GM19023 (cell line): Measurements from ENCODE around the gene ZNF616.

Experiments used
- ATAC-seq: cut with Tn5 transposase; IDR thresholded peaks from one replicate; pipeline ENCODE4 v1.9.1; 2021; ENCODE audit warnings: mild to moderate bottlenecking, moderate library complexity; ENCODE audit not compliant: unreplicated experiment

ZNF616 gene

DNA sequence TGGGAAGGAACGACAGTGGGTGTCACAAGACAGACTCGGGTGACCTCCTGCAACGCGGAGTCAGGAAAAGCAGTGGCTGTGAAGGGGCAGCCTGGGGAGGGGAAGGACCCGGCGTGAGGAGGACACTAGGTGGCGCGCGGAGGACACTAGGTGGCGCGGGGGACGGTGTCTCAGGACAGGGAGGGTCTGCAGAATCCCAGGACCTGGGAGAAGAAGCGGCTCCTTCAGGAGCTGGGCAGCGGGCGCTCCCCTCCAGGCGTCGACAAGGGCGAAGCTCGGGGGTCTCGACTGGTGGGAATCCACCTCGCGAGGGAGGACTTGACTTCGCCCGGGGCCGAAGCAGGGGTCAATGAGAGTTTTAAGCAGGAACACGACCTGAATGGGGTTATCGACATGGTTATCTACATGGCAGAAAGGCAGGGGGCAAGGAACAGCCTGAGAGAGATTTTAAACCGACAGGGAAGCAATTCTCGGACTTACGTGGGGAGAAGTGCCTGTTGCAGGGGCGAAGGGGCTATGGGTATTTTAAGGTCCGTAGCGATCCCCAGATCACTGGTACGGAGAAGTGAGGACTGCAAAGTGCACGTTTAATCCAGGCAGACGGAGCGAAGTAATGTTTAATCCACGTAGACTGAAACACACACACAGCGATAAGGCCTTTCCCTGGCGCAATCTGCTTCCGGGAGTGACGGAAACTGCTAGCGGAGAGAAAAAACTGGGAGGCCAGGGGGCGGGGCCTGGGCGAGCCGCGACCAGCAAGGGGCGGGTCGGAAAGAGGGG is at the start of gene ZNF616:
ZNF616 (minus strand) TSS at position 687 of the 780 bp plus-strand sequence. CDS start 9,426 bp downstream, outside the sequence.
- peak; percentile 61 for ATAC-seq

- peak; percentile 1 for ATAC-seq
These were observed 49.3 kb upstream of the ZNF616 start for GRCh38 chr19:52188822-52189734.

- ATAC-seq = no peak
These were observed 47.7 kb upstream of the ZNF616 start for GRCh38 chr19:52187407-52187806.

- no peak for ATAC-seq
These were observed 36.8 kb upstream of the ZNF616 start for GRCh38 chr19:52176574-52176973.

DNA sequence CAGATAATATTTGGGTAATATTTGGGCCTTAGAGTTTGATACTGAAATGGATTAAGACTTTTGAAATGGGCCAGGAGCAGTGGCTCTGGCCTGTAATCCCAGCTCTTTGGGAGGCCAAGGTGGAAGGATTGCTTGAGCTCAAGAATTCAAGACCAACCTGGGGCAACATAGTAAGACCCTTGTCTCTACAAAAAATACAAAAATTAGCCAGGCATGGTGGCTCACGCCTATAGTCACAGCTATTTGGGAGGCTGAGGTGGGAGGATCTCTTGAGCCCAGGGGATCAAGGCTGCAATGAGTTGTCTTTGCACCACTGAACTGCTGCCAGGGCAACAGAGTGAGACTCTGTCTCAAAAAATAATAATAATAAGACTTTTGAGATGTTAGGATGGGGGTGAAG is 32.6 kb upstream of the ZNF616 start:
- no peak for ATAC-seq

DNA sequence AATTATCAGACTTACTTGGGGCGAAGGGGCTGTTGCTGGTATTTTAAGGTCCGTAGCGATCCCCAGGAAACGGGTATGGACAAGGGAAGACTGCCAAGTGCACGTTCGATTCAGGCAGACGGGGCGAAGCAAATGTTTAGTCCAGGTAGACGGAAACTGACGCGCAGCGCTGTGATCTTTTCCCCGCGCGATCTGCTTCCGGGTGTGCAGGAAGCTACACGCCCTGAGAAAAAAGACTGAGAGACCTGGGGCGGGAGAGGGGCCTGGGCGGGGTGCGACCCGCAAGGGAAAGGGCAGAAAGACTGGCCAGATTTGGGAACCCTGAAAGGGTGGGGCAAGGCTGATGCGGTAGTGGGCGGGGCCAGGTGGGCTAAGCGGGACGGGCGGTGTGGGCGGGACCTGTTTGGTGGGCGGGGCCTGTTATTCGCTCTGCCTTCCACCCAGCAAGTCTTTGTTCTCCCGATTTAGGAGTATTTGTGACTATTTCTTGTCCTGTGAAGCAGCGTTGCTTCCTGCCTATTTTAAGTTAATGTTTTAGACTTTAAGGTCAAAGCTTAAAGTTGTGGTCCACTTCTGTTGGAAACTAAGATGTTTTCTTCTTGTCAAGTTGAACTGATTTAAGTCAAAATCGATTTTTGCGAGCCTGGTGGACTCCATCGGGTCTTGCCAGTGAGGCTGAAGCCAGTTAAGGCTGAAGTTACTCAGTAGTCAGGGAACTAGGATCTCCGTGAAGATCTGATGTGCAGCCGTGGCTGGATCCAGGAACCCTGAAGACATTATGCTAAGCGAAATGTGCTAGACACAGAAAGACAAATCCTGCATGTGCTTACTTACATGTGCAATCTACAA is 31.8 kb upstream of the ZNF616 start, which contains the start of gene ZNF836:
ZNF836 (minus strand) TSS at position 301 of the 849 bp plus-strand sequence. CDS start 3,549 bp downstream, outside the sequence.
- ATAC-seq = peak; percentile 72

DNA sequence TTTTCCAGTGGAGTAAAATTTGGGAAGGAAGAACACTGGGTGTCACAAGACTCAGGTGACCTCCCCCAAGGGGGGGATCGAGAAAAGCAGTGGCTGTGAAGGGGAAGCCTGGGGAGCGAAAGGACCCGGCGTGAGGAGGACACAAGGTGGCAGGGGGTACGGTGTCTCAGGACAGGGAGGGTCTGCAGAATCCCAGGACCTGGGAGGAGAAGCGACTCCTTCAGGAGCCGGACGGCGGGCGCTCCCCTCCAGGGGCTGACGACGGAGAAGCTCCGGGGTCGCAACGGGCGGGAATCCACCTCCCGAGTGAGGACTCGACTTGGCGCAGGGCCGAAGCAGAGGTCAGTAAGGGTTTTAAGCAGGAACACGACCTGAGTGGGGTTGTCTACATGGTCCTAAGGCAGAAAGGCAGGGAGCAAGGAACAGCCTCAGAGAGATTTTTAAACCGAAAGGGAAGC is 31.2 kb upstream of the ZNF616 start:
- peak; percentile 42 for ATAC-seq

GRCh38 chr19:52170304-52170703 is 30.6 kb upstream of the ZNF616 start:
- no peak for ATAC-seq

- no peak for ATAC-seq
These were observed 16.0 kb upstream of the ZNF616 start for GRCh38 chr19:52155596-52156359.

DNA sequence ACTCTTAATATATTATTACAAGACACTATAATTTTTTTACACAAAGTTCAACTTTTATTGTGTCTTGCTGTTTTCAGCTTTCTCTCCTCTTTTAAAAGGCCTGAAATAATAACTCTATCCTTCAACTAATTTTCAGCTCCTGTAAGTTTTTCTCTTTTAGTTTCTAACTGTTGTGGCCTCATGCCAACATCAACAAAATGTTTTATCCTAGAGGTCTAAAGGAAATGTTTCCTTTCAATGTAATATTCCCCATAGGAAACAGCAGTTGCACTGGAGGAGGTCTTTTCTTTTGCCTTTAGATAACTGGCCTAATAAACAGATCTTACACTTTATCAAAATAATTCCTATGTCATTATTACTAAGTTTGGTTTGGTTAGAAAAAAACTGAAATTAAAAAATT is 8.5 kb upstream of the ZNF616 start:
- ATAC-seq = no peak

GRCh38 chr19:52142001-52142595 is 2.4 kb upstream of the ZNF616 start:
- ATAC-seq = no peak

- no peak for ATAC-seq
These were observed 1.5 kb upstream of the ZNF616 start for GRCh38 chr19:52141203-52141602.

DNA sequence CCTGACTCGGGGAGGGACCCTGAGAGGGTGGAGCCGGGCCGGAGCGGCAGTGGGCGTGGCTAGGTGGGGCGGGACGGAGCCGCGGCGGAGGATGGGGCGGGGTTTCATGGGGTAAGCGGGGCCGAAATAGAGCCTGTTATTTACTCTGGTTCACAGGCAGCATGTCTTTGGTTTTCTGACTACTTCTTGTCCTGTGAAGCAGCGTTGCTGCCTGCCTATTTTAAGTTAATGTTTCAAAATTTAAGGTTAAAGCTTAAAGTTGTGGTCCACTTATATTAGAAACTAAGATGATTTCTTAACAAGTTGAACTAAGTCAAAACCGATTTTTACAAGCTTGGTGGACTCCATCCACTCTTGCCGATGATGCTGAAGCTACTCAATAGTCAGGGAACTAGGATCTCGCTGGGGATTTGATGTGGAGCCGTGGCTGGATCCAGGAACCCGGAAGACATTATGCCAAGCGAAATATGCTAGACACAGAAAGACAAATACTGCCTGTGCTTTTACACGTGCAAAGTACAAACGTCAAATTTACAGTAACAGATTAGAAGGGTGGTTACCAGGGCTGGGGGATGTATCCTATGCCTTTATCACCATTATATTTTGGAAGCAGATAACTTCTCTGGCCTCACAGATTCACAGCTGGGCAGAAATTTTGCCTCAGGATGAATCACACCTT is 433 bp upstream of the ZNF616 start:
- peak; percentile 96 for ATAC-seq

GRCh38 chr19:52138983-52139251 is 821 bp downstream of the ZNF616 start:
- ATAC-seq = no peak

DNA sequence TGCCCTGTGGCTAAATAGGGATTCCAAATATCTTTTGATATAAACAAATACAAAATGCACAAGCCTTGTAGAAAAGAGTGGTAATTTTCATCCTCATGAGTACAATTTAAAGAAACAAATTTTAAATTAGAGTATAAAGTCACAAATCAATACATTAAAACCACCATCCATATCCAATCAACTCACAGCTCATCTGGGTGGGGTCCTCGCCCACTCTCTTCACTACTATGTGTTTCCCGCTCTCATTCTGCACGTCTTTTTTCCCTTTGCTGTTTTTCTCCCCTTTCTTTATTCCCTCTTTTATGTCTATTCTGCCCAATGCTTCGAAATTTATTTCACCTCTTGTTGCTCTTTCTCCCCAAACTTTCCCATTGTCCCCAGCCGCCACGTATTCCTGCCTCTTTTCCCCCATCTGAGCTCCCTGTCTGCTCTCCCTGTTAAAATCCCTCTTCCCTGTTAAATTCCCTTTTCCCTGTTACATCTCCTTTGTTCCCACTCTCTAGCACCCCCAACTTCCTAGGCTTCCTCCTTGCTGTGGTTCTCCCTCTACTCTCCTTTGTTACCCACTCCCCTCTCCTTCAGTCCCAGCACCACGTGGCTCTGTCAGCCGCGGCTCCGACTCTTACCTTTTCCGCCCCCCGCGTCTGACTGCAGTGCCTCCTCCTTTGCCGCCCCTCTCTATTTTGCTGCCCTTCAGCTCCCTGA is 1.3 kb downstream of the ZNF616 start:
- ATAC-seq = no peak

DNA sequence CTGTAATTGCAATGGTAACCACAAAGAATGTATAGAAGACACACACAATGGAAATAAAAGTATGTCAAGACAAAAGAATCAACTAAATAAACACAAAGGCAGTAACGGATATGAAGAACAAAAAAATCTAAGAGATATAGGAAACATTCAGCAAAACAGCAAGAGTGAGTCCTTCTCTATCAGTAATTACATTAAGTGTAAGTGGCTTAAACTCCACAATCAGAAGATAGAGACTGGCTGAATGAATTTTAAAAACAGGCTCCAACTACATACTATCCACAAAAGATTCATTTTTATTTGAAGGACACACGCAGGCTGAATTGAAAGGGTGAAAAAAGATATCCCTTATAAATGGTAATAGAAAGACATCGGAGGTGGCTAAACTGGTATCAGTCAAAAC is 19.5 kb downstream of the ZNF616 start:
- no peak for ATAC-seq

GRCh38 chr19:52115526-52116053 is 24.1 kb downstream of the ZNF616 start:
- ATAC-seq = no peak

DNA sequence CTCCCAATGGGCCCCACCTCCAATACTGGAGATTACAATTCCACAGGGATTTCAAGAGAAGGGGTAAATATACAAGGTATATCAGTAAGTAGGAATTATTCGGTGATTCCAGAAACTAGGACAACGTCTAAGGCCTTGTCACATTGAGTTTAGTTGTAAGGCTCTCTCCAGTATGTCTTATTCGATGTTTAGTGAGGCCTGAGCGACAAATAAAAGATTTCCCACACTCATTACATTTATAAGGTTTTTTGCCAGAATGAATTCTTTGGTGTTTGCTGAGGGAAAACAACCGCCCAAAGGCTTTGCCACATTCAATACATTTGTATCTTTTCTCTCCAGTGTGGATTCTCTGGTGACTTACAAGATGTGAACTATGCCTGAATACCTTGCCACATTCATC is 25.0 kb downstream of the ZNF616 start:
- ATAC-seq = no peak
